GM19099 (cell line): ENCODE results near the gene RHAG.

Experiments
- POLR2A ChIP-seq: IDR thresholded peaks from 3 replicates; pipeline ENCODE4 v1.6.1; 2011; ENCODE audit warnings: low read depth; ENCODE audit not compliant: insufficient read length; ENCODE audit errors: extremely low read depth

Gene RHAG

DNA sequence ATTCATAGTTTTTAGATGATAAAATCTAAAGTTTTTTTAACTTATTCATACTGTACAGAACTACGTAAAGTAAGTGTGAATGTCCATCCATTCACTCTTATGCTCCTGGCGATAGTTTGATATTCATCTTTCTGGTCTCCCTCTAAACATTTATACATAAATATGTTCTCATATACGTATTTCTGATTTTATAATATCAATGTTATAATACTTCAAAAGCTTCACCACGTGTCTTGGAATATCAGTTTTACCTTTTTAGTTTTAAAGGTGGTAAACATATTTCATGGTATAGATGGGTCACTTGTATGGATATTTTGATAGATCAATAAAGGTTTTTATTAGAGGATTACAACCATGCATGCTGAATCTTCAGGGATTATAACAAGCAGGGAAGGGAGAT, 10.3 kb upstream of the RHAG start:
- no peak for TF ChIP-seq POLR2A

- no peak for TF ChIP-seq POLR2A
Measured at GRCh38 chr6:49646130-49646824, 9.6 kb upstream of the RHAG start.

- no peak for TF ChIP-seq POLR2A
Measured at GRCh38 chr6:49645139-49645538, 8.5 kb upstream of the RHAG start.

DNA sequence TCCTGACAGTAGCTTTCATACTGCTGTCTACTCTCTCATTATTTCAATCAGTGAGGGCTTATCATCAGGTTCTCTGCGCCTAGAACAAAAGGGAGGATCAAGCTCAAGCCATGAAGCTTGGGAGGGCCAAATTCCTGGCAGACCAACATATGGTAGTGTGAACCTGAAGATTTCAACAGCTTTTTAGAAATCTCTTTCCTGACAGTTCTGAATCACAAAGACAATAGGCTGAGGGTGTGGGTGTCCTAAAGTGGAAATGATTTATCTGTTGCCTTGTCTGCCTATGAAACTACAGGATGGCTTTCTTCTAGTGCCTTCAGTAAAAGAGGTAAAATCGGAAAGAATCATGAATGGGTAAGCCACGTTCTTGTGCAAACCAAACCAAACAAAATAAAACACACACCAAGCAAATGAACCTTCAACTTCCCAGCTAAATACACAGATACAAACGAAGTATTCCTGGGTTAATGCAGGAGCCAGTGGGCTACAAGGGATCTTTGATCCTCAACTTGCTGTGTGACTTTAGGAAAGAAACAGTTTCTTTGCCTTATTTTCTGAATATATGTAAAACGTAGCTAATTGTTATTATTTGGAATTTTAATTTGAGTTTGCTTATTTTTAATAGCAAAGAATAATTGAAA, 2.7 kb upstream of the RHAG start:
- no peak for TF ChIP-seq POLR2A

DNA sequence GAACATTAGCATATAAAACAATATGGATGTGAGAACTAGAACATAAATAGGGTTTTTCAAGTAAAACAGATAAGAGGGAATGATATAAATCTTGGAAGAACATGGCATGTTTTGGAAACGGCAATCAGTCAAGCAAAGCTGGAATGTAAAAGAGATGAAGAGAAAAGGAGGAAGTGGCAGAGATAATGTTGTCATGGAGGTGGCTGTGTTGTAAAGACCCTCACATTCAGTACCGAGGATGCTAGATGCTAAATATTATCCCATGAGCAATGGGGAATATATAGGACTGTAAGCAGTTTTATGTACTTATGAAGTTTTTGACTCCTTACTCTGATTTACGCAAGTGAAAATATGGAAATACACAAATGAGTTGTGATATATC, 702 bp upstream of the RHAG start:
- TF ChIP-seq POLR2A: no peak

DNA sequence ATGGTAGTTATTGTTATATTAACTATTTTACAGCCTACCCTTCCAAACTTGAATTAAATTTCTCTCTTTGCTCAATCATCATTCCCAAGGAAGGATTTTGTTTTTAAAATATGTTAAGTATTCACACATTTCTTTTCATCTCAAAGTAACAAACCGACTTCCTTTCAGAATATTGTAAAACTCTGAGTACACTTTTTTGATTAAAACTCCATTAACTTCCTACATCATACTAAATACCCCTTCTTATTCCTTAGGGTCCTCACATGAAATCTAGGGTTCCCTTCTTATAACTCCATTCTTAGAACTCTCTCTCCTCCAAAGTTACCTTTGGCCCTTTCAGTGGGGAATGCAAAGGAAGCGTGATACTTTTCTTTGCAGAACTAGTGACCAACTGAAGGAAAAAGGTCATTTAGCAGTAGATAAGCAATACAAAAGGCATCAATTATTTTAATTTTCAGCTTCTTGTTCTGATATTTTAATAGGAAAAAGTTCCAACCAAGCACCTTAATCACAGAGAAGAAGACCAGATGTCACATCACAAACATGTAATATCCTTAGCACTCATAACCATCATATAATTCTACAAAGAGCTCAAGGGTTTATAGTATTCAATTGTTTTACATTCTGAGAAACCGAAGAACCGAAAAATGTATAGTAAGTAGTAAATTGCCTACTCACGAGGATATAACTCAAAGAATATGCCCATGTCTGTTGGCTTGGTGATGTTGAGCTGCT, 494 bp downstream of the RHAG start:
- no peak for TF ChIP-seq POLR2A

- no peak for TF ChIP-seq POLR2A
Measured at GRCh38 chr6:49635480-49635879, 1.2 kb downstream of the RHAG start.

- no peak for TF ChIP-seq POLR2A
Measured at GRCh38 chr6:49634836-49635218, 1.8 kb downstream of the RHAG start.

GRCh38 chr6:49634092-49634835, 2.4 kb downstream of the RHAG start:
- TF ChIP-seq POLR2A: no peak

- no peak for TF ChIP-seq POLR2A
Measured at GRCh38 chr6:49633541-49633940, 3.1 kb downstream of the RHAG start.

- no peak for TF ChIP-seq POLR2A
Measured at GRCh38 chr6:49632727-49633126, 3.9 kb downstream of the RHAG start.

- TF ChIP-seq POLR2A: no peak
Measured at GRCh38 chr6:49626811-49627210, 9.8 kb downstream of the RHAG start.

DNA sequence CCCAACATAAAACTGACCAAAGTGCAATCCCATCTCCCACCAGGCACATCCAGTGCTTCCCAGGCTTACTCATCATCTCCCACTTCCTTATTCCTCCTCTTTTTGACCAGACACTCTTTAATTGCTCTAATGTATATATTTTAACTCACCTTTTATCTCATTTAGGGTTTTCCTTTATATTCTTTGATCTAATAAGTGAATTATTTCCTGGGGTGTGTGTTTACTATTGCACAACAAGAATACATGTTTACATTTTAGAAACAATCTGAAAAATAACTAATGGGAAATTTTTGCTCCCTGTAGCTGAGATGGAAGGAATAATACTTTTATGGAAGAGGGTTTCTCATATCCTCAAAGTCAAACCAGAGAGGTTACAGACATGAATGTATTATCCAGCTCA, 18.4 kb downstream of the RHAG start:
- no peak for TF ChIP-seq POLR2A

DNA sequence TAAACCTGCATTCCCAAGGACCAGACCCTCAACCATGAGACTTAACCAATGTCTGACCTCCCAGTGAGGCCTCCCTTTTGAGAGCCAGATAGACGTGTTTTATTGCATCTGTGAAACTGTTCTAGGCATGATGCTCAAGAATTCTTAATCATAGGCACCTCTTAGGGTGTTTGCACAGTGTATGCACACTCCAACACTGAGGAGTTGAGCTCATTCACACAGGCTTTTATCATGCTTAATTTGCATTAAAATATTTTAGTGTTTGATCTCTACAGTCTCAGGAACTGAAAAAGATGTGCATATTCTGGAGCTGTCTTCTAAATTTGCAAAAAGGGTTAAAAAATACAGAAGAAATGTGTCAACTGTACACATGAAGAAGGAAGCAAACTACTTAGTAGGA, 27.4 kb downstream of the RHAG start:
- TF ChIP-seq POLR2A: no peak

GRCh38 chr6:49607391-49607982, 29.2 kb downstream of the RHAG start:
- no peak for TF ChIP-seq POLR2A
